Activated T-cell treated with anti-CD3 and anti-CD28 coated beads for 1 hour (primary cell): ENCODE measurements around the gene COPRS.
"Not testable (repeated sequence)": the region's sequence is repeated elsewhere in the genome, so short reads cannot be mapped to it uniquely, and the experiment has no call there.

Source experiments
- DNase-seq: peaks from one replicate; pipeline ENCODE4 v3.0.0-alpha.2; 2020; ENCODE audit warnings: low read depth

COPRS gene

DNA sequence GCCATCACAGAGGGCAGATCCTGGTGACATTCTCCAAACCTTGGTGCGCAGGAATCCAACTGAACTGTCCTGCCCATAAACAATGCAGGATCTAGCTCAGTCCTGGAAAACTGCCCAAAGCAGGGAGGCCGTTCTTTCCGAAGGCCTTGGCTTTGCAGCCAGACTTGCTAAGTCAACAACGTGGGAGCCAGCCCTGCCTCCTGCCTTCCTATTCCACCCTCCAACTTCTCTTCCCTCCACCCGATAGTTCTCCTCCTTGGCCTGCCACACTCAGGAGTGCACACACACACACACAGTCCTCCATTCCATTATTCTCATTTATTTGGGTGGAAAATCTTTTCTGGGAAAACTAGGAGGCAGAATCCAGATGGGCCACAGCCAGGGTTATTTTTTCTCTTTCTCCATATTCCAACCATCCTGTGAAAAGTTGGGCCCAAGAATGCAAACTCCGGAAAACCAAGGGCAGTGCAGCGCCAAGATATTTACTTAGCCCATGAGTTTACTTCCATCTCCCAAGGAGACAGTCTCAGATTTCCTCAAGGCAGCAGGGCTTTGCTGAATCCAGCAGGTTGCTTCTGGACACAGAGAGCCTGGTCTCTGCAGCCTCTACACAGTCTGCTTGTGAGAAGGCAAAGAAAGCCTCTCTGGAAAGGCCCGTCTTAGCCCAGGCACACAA, 15.8 kb downstream of the COPRS start:
- no peak for DNase-seq

DNA sequence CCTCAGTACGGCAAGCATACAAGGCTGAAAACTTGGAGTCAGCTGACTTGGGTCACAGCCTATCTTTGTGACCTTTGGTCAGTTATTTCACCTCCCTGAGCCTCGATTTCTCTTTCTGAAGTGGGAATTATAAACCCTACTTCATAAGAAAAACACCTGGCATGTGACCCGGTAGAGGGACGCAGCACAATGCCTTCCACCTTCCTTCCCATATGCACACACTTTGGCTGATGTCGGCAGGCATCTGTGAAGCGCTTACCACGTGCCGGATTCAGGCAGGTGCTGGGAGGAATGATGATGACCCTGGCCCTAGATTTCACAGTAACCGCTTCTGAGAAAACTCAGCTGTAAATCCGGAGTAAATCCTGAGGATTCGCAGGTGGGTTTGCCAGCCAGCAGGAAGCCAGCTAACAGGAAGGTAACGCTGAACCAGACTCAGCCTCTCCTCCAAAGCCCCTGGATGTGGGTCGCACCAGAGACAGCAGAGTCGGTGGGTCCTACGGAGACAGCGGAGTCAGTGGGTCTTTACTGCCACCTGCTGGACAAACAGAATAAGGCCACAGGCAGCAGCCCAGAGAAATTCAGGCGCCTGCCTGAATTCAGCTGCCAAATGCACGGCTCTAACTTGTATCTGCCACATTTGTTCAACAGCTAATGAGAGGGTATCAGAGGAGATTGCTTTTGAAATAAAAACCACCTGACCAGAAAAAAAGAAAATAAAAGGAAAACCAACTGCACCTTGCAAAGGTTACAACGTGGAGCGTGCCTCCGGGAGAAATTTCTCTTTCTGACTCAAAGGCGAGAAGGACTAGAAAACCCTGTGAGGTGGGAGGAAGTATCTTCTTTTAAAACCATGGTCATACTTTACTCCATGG, 16.6 kb downstream of the COPRS start:
- peak; percentile 45 for DNase-seq

DNA sequence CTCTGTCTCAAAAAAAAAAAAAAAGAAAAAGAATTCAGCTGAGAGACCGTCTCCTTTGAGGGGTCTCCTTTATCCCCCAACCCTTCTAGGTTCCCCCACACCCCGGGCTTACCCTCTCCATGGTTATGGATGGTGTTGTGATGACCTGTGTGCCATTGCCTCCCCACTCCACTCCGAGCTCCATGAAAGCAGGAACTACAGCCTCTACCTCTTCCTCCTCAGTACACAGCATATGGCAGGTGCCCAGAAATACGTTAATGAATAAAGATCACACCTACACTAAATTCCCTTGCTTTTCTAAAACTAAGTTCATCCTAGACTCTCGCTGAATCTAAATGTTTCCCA, 17.2 kb downstream of the COPRS start:
- no peak for DNase-seq

DNA sequence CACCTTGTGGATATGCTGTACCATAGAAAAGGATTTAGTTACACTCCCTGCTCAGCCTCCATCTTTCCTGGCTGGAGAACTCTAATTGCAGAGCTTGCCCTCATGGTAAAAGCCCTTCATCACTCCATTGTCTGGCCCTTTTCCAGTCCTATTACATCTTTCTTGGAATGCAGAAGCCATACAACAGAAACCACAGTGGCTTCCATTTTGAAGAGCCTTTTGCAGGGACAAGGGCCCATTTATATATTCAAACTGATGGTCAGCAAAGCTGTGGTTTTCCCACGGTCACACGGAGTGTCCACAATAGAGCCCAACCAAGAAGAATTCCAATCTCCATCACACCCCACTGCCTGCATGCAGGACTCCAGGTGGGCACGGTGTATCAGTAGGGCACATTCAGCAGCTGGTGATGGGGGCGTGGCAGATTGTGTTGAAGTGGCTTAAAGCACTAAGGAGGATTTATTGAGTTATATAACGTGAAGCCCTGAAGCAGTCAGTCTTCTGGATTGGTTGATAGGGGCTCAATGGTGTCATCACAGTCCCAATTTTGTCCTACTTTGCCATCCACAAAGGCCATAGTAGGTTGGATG, 20.3 kb downstream of the COPRS start:
- no peak for DNase-seq

DNA sequence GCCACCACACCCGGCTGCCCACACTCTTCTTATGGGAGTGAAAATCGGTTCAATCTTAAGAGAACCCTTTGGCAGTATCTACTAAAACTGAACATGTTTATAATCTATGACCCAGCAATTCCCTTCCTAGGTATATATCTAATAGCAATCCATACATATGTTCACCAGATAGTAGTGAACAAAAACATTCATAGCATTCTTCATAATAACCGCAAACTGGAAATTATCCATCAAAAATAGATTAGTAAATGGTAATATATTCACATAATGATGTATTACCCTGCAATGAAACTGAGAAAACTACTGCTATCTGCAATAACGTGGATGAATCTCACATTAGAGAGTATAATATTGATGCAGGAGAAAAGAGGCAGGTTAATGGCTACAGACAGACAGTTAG, 23.1 kb downstream of the COPRS start:
- DNase-seq, result no peak

DNA sequence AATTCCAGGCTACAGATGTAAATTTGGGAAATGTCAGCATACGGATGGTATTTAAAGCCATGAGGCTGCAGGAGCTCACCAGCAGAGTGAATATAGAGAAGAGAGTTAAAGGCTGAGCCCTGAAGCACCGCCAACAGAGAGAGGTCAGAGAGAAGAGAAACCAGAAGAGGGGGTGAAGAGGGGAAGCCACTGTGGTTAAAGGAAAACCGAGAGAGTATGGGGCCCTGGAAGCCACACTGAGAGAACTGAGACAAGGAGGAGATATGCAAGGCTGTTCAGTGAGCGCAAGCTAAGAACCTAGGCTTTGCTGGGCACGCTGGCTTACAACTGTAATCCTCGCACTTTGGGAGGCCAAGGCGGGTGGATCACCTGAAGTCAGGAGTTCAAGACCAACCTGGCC, 24.6 kb downstream of the COPRS start:
- DNase-seq, result no peak

DNA sequence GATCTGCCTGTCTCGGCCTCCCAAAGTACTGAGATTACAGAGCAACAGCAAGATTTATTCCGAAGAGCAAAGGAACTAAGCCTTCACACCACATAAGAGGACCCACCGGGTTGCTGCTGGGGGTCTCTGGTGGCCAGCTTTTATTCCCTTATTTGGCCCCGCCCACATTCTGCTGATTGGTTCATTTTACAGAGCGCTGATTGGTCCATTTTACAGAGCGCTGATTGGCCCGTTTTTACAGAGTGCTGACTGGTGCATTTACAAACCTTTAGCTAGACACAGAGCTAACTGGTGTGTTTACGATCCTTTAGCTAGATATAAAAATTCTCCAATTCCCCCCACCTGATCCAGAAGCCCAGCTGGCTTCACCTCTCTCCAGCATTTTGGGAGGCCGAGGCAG, 26.3 kb downstream of the COPRS start:
- DNase-seq, result no peak

DNA sequence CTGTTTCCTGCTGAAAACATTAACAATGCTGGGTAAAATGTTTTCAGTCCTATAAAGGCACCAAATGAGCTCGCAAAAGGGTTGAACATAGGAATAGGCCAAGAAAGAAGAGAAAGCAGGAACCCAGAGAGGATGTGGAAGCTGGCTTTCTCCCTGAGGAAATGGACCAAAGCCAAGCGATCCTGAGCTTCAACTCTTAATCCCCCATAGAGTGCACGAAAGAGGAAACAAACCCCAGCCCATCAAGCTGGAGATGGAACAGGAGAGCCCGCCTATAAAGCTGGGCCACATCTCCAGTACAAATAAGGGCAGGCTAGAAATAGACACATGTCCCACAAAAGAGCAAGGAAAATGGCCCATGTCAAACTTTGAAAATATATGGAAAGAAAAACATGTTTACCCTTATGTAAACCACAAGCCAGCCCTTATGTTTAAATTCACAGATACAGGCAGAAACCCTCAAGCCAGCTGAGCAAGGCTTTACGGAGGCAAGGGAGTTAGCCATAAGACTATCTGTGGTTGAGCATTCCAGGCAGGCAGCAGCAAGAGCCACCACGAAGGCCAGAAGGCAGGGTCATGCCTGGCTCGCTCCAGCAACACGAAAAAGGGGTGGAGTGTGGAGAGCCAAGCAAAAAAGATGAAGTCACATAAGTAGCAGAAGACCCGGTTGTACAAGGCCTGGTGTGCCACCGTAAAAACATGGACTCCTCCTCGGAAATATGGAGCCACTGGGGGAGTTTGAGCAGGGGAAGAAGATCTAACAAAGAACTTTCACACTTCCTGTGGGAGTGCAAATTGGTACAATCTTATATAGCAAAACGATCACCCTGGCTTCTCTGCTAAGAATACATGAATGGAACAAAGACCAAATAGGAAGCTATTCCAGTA, 27.8 kb downstream of the COPRS start:
- DNase-seq, result no peak

DNA sequence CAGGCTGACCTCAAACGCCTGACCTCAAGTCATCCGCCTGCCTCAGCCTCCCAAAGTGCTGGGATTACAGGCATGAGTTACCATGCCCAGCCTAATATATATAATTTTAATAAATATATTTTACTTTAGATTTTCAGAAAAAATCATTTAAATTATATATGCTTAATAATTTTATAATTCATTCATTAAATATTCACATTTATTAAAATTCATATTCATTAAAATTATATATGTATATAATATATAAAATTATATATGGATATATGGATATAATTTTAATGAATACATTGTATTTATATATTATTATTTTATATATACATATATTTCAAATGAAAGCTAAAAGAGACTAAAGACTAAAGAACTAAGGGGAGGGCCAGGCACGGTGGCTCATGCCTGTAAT, 29.4 kb downstream of the COPRS start:
- no peak for DNase-seq

DNA sequence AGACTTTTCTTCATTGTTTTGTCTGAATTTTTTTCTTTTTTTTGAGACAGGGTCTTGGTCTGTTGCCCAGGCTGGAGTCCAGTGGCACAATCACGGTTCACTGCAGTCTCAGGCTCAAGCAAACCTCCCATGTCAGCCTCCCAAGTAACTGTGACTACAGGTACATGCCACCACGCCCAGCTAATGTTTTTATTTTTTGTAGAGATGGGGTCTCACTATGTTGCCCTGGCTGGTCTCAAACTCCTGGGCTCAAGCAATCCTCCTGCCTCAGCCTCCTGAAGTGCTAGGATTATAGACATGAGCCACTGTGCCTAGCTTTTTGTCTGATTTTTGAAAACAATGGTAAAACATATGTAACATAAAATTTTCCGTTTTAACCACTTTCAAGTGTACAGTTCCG, 30.1 kb downstream of the COPRS start:
- not testable (repeated sequence) for DNase-seq

DNA sequence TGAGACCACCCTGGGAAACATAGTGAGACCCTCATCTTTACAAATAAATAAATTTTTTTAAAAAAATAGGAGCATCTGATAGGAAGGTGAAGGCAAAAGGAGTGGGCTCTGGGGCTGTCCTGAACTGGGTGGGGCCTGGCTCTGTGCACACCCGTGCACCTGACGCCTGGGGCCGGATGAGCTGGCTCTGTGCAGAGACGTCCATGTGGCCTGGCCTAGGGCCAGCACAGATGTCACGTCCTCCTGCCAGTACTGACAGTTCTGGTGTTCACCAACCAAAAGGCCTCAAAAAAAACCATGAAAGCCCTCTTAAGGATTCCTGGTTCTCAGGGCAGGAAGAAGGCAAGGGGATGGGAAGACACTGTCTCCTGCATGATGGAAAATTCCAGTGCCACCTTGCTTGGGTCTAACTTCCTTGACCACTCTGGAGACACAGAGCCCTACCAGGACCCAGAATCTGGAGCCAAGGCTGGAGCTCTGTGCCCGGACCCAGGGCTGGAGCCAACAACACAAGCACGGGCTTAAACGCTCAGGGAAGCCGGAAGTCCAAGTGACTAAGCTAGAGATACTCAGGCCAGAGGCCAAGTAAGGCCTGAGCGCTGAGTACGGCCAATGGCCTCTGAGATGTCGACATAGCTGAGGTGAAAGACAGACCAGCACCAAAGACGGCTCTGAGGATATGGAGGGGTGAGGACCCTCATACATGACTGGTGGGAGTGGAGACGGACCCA, 32.9 kb downstream of the COPRS start:
- DNase-seq, result no peak

DNA sequence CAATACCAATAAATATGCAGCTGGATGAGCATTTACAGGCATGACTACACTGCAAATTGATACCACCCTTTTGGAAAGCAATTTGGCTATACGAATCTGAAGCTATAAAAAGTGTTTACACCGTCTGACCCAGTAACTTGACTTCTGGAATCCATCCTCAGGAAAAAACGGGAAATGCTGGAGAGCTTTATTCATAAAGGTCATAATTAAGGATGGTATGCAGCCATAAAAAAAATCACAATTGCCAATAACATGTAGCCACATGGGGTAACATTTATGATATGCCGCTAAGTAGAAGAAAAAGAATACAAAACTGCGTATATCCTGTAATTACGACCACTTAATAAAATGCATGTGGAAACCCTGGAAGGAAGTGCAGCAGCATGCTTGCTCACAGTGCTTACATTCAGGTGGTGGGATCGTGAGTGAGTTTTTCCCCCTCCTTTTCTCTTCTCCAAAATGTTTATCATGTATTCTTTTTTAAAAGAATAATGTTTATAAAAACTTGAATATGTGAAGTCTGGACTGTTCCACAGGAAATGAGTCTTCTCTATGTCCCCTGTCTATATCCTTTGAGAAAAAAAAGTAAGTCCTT, 34.2 kb downstream of the COPRS start:
- DNase-seq, result no peak

DNA sequence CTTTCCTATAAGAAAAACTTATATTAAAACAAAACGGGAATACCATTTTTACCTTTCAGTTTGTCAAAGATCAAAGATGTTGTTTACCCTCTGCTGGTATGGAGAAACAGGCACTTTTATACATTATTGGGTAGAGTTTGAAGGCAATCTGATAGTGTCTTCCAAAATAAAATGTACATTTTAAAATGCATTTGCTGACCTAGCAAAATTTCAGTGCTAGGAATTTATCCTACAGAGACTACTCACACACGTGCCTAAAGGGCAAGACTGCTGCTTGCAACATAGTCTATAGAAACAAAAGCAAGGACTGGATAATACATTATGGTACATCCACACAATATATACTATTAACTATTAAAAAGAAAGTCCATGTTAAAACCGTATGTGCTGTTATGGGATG, 36.0 kb downstream of the COPRS start:
- no peak for DNase-seq

DNA sequence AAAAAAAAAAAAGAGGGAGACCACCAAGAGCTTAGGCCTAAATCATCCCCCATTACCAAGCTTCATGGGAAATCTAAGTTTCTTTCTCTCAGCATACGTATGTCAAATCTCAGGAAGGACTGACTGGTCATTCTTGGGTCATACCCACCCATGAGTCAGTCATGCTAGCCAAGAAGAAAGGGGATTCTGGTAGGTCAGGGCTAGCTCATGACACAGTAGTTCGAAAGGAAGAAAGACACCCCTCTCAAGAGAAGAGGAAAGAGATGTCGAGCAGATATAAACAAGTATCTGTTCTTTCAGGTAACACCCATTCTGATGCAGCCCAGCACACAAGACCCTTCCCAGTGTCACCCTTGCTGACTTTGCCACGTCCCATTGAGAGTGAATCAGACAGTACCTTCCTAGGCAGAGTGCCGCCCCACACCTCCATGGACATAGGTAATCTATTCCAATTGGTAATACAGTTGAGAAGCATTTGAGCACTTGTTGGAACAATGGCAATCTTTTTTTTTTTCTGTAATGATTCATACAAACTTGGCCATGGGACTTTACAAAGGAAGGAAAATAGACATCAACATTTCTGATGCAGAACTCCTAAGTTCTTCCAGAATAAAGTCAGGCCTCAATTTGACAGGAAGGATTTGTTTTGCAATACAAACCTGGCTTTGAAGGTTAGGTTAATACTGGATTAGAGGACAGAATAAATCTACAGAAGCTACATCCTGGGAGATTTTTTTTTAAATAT, 38.2 kb downstream of the COPRS start:
- DNase-seq, result no peak

DNA sequence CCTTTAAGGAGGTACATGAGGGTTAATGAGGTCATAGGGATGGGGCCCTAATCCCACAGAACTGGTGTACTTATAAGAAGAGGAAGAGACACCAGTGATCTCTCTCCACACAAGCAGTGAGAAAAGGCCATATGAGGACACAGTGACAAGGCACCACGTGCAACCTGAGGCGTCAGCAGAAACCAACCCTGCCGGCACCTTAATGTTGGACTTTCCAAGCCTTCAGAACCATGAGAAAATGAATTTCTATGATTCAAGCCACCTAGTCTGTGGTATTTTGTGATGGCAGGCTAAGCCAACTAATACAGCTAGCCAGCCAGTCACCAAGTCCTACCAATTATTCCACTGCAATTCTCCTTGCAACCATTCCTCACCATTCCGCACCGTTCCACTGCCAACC, 39.5 kb downstream of the COPRS start:
- no peak for DNase-seq

DNA sequence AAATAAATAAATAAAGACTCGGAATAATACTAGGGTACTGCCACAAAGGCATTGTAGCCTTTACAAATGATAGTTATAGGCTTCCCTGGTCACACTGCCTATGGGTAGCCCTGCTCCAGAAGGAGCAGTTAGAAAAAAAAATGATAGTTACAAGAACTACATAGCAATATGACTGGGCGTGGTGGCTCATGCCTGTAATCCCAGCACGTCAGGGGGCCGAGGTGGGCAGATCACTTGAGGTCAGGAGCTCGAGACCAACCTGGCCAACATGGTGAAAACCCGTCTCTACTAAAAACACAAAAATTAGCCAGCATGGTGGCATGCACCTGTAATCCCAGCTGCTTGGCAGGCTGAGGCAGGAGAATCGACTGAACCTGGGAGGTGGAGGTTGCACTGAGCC, 40.2 kb downstream of the COPRS start:
- DNase-seq, result not testable (repeated sequence)

DNA sequence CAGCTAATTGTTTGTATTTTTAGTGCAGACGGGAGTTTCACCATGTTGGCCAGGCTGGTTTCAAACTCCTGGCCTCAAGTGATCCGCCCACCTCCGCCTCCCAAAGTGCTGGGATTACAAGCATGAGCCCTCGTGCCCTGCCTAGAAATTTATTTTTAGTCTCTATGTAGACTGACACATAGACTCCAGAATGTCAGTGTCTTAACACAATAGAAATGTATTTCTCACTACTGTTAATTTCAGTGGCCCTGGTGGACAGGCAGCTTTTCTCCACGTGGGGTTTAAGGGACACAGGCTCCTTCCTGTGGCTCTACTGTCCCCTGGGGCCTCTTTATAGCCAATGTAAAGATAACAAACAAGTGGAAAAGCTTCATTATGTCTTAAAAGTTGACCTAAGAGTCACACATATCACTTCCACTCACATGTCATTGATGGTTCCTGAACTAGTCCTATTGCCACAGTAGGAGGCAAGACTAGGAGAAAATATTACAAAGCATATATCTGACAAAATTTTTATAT, 43.8 kb downstream of the COPRS start:
- no peak for DNase-seq

DNA sequence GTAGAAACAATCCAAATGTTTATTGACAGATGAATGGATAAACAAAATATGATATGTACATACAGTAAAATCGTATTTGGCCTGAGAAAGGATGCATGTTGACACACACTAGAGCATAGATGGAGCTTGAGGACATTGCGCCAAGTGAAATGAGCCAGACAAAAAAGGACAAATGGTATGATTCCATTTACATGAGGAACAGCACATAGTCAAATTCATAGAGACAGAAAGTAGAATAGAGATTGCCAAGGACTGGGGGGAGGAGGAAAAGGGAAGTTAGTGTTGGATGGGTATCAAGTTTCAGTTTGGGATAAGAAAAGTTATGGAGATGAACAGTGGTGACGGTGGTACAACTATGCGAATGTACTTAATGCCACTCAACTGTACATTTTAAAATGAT, 47.9 kb downstream of the COPRS start:
- no peak for DNase-seq

DNA sequence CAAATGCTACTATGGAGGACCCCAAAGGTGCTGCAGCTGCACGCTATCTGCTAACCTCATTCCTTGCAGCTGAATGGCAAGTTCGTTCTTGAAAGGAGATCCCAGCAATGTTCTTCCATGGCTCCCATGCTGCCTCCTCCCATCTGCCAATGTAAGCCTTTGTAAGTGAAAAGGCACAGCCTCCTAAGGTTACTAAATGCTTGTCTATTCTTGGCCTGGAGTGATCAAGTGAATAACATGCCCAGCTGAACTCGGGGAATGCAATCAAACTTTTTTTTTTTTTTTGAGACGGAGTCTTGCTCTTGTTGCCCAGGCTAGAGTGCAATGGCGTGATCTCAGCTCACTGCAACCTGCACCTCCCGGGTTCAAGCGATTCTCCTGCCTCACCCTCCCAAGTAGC, 49.2 kb downstream of the COPRS start:
- DNase-seq, result not testable (repeated sequence)

DNA sequence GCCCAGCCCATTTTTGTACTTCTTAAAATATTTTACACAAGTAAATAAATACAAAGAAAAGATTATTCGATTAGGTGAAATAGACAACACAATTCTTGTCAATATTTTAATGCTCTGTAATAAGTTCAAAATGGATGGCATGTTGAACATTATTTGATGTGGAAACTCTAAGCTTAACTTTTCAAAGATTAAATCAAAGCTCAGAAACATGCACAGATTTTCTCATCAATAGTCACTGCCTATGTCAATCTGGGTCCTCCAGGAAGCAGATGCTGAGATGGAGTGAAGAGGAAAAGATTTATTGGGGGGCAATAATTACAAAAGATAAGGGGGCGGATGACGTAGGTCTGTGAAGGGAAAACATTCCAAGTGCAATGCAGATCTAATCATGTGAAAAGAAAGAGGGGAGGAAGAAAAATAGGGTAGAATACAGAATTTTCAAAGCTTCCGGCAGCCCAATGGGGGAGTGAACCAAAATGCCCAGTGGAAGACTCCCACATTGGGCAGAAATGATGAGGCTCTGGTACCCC, 50.5 kb downstream of the COPRS start:
- no peak for DNase-seq
